IPS DF 4.7 (cell line): ENCODE data around the gene OSBPL2.

Experiments
- DNase-seq: peaks from one replicate; pipeline ENCODE4 v3.0.0-alpha.2; 2013; ENCODE audit warnings: low spot score; ENCODE audit errors: extremely low read depth

Gene OSBPL2

GRCh38 chr20:62323980-62324906 is 85.9 kb downstream of the OSBPL2 start:
- no peak for DNase-seq

DNA sequence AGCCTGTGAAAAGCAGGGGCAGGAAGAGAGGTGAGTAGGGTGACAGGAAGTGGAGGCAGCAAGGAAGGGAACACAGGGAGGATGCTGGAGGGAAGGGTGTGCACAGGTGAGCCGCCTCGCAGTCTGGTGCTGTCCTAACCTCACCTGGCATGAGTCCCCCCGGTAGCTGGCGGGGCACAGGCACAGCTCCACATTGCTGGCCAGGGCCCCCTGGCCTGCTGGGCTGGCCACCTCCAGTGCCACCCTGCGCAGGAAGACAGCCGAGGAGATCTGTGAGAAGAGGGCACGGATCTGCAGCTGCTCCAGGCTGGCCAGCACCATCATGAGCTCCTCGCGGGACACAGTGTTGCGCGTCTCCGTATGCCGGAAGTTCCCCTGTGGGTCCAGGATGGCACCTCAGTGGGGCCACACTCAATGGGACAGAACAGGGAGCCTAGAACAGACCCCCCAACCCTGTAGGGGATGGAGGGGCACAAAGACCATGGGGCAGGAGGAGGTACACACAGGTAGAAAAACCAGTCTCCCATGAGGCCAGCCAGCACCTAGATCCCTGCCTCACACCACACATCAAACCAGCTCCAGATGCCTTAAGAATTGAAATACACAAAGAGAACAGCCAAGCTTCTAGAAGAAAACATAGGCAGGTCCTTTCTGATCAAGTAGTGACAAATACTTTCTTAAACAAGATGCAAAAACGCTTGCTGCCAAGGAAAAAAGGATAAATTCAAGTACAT is 87.0 kb downstream of the OSBPL2 start:
- no peak for DNase-seq

- no peak for DNase-seq
Observed at GRCh38 chr20:62326559-62326958, 88.2 kb downstream of the OSBPL2 start.

GRCh38 chr20:62326959-62327725 is 88.8 kb downstream of the OSBPL2 start:
- DNase-seq: no peak

DNA sequence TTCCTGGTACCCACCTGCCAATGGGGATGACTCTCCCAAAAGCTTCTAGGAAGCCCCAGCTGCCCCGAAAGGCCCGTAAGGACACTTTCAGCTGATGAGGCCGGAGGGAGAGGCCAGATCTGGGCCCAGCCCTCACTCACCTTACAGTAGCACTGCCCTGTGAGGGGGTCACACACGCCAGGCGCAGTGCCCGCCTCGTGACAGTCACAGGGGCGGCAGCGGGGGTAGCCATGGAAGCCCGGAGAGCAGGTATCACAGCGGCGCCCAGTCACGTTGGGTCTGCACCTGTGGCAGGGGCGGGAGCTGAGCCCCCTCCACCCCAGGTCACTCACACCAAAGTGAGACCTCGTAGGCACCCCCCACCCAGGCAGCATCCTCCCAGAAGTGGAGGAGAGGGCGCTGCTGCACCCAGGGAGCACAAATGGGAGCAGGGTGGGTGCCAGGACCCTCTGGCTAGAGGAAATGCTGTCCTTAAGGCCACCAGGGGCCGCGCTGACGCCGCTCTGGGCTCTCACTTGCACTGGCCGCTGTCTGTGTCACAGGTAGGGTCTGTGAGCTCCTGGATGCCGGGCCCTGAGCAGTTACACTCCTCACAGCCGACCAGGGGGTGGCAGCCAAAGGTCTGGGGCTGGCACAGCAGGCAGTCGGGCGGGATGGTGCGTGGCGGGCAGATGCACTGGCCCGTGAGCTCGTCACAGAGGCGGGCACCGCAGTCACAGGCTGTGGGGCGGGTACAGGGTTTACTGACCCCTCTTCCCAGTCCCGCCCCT is 89.6 kb downstream of the OSBPL2 start:
- DNase-seq: no peak

DNA sequence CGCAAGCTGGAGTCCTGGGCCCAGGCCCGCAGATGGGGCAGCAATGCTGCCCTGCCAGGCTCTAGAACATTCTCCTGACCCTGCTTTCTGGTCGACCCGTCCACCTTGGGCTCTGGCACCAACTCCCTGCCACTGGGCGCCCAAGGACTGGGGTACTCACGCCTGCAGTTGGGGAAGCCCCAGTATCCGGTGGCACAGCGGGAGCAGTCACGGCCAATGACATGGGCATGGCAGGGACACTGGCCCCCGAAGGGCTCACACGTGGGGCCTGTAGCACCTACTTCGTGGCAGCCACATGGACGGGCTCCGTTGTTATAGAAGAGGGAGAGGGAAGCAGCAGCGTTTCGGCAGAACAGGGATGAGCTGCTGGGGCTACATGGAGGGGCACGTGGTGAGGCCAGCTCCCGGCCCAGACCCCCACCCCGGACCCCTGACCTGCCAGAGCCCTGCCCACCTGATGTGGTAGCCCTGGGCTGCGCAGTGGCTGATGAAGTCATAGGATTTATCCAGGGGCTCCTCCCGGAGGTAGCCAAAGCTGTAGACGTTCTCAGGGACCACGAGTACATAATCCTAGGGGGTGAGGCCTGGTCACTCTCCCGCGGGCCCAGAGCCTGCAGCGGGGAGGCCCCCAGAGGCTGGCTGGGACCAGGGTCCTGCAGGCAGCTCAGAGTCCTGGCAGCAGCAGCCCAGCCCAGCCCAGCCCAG is 90.5 kb downstream of the OSBPL2 start:
- DNase-seq: no peak

- DNase-seq: no peak
Observed at GRCh38 chr20:62329389-62330377, 91.4 kb downstream of the OSBPL2 start.

GRCh38 chr20:62330576-62331317 is 92.4 kb downstream of the OSBPL2 start:
- no peak for DNase-seq

GRCh38 chr20:62331347-62331746 is 93.0 kb downstream of the OSBPL2 start:
- no peak for DNase-seq

GRCh38 chr20:62332421-62332820 is 94.1 kb downstream of the OSBPL2 start:
- DNase-seq: no peak

DNA sequence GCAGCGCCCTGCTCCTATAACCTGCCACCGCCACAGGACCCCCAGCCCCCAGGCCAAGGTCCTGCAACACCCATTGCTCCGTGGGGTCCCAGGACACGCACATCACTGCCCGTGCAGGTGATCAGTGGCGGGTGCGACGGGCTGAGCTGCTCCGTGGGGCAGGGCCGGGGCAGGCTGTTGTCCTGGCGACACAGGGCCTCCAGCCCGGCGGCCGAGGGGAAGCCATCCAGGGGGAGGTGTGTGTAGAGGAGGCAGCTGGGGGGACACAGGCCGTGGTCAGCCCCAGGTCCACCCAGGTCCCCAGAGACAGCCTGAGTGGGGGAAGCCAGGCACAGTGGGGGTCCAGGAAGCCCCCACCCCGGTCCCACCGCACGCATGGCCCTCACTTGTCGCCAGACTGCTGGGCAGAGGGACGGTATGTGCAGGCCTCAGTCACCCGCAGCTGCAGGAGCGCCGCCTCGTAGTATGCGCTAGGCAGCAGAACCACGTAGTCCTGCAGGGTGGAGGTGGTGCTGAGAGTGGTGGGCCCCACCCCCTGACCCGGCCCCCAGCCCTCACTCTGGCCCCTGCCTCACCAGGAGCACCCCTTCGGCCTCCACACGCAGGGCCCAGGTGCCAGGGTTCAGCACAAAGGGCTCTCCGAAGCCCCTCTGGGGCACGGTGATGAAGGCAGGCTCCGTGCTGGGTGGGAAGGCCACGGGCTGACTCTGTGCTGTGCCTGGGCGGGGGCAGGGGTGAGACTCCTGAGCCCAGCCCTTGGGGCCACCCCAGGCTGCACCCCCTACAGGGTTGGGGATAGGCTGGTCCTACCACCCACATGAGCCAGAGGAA is 94.9 kb downstream of the OSBPL2 start:
- no peak for DNase-seq

- DNase-seq: no peak
Observed at GRCh38 chr20:62333820-62334595, 95.7 kb downstream of the OSBPL2 start.

- DNase-seq: no peak
Observed at GRCh38 chr20:62334881-62335280, 96.6 kb downstream of the OSBPL2 start.

GRCh38 chr20:62335532-62335931 is 97.2 kb downstream of the OSBPL2 start:
- no peak for DNase-seq

DNA sequence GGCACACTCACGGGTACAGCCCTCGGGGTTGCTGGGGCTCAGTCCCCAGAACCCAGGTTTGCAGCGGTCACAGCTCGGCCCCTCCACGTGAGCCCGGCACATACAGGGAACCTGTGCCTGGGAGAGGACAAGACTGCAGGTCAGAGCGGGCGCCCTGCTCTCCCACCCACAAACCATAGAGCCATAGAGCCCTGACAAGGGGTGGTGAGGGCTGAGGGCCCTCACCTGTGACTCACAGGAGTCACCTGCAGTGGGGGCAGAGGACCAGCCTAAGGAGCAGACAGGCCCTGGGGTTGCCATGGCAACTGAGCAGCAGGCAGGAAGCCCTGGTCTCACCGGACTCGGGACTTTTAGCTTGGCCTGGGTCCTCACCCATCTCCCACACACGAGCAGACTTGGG is 98.0 kb downstream of the OSBPL2 start:
- no peak for DNase-seq

DNA sequence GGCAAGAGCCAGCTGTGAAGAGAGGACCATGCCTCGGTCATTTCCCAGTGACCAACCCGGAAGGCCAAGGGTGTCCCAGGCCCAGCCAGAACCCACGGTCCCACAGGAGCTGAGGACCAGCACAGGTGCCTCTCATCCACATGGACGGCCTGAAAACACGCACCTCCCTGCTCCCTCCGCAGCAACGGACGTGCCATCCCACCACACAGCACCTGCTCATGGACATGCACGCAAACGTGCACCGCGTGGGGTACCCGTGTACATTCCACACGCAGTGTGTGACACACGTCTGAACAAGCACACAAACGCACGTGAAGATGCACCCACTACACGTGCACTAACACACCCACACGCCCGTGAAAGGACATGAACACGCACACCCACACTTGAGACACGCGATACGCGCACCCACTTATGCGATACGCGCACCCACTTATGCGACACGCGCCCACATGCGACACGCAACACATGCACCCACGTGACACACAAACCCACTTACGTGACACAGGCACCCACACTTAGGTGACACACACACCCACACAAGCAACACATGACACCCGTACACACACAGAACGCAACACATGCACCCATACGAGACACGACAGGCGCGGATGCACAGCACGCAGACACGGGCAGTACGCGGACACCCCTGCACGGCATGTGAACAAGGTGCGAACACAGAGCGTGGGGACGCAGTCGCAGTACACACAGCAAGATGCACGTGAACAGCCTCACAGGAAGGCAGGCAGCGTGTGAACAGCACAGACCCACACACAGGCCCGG is 98.6 kb downstream of the OSBPL2 start:
- DNase-seq: no peak
